GM21381 (cell line): ENCODE measurements around the gene FGGY.
A peak's percentile ranks its signal among the peaks of the same experiment; 100 is the strongest.
"Not testable (repeated sequence)": the region's sequence is repeated elsewhere in the genome, so short reads cannot be mapped to it uniquely, and the experiment has no call there.

Source experiments
- ATAC-seq: cut with Tn5 transposase; IDR thresholded peaks from one replicate; pipeline ENCODE4 v1.9.1; 2021; ENCODE audit warnings: mild to moderate bottlenecking, moderate library complexity; ENCODE audit not compliant: unreplicated experiment

FGGY gene

GRCh38 chr1:59285691-59286090, 11.2 kb upstream of the FGGY start:
- ATAC-seq: no peak

GRCh38 chr1:59288046-59288445, 8.8 kb upstream of the FGGY start:
- no peak for ATAC-seq

- no peak for ATAC-seq
Measured at GRCh38 chr1:59289570-59289969, 7.3 kb upstream of the FGGY start.

GRCh38 chr1:59290193-59290949, 6.5 kb upstream of the FGGY start:
- peak; percentile 69 for ATAC-seq

- ATAC-seq: no peak
Measured at GRCh38 chr1:59291561-59291960, 5.3 kb upstream of the FGGY start.

GRCh38 chr1:59292562-59292961, 4.3 kb upstream of the FGGY start:
- no peak for ATAC-seq

- no peak for ATAC-seq
Measured at GRCh38 chr1:59293206-59293605, 3.7 kb upstream of the FGGY start.

GRCh38 chr1:59293849-59294248, 3.0 kb upstream of the FGGY start:
- ATAC-seq: no peak

- no peak for ATAC-seq
Measured at GRCh38 chr1:59294423-59294822, 2.5 kb upstream of the FGGY start.

- no peak for ATAC-seq
Measured at GRCh38 chr1:59295618-59296017, 1.3 kb upstream of the FGGY start.

- ATAC-seq: no peak
Measured at GRCh38 chr1:59298026-59298583, 1.2 kb downstream of the FGGY start.

- no peak for ATAC-seq
Measured at GRCh38 chr1:59298710-59299346, 1.9 kb downstream of the FGGY start.

GRCh38 chr1:59299670-59300069, 2.8 kb downstream of the FGGY start:
- ATAC-seq: not testable (repeated sequence)

- ATAC-seq: no peak
Measured at GRCh38 chr1:59302297-59302696, 5.4 kb downstream of the FGGY start.

GRCh38 chr1:59302871-59303270, 6.0 kb downstream of the FGGY start:
- ATAC-seq: no peak

- ATAC-seq: no peak
Measured at GRCh38 chr1:59305188-59305587, 8.3 kb downstream of the FGGY start.

- no peak for ATAC-seq
Measured at GRCh38 chr1:59307591-59307990, 10.7 kb downstream of the FGGY start.

- no peak for ATAC-seq
Measured at GRCh38 chr1:59308839-59309238, 11.9 kb downstream of the FGGY start.

GRCh38 chr1:59309392-59309791, 12.5 kb downstream of the FGGY start:
- no peak for ATAC-seq

GRCh38 chr1:59309795-59310548, 13.1 kb downstream of the FGGY start:
- ATAC-seq: no peak

GRCh38 chr1:59310549-59311250, 13.8 kb downstream of the FGGY start:
- ATAC-seq: no peak
